HG02840 (cell line): ENCODE measurements around the gene HOXA6.

Experiments used
- ATAC-seq: cut with Tn5 transposase; IDR thresholded peaks from one replicate; pipeline ENCODE4 v1.9.1; 2021; ENCODE audit warnings: mild to moderate bottlenecking, moderate library complexity, moderate number of reproducible peaks; ENCODE audit not compliant: unreplicated experiment, low FRiP score

Gene HOXA6

DNA sequence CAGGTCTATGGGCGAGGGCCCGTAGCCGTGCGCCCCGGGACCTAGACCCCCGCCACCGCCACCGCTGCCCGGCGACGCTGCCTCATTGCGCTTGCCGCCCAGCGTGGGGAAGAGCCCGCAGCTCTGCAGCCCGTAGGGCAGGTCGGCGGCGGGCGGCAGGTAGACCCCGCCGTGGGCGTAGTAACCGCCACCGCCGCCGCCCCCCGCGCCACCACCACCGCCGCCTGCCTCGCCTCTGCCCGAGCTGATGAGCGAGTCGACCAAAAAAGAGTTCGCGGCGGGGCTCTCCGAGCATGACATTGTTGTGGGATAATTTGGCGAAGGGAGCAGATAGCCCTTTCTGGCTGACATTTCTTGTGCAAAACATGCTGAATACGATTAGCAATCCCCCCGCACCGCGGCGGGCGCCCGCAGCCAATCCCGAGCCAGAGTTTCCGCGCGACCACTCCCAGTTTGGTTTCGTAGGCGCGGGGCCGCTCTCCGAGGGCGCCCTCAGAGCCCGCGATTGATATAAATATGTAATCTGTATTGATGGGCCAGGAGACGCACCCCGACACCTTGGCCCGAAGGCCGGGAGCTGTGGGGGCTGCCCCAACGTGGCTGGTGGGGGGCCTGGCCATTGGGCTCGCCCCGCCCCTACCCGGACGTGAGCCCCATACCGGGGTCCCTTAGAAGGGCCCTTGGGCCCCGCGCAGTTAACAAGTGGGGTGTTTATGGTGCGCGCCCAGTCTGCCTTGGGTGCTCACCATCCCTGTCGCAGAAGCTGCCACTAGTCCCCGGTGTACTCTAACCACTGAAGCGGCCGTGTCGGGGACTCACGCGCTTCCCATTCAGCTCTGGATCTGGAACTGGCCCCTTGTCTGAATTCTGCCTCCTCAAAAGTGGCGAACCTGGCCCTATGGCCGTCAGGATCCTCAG is 26.6 kb upstream of the HOXA6 start, which contains the start of gene HOXA10:
Gene HOXA10 (minus strand): TSS at position 365 of the 918 bp plus-strand sequence. CDS start 14 bp downstream, at position 351.
- ATAC-seq, result no peak

DNA sequence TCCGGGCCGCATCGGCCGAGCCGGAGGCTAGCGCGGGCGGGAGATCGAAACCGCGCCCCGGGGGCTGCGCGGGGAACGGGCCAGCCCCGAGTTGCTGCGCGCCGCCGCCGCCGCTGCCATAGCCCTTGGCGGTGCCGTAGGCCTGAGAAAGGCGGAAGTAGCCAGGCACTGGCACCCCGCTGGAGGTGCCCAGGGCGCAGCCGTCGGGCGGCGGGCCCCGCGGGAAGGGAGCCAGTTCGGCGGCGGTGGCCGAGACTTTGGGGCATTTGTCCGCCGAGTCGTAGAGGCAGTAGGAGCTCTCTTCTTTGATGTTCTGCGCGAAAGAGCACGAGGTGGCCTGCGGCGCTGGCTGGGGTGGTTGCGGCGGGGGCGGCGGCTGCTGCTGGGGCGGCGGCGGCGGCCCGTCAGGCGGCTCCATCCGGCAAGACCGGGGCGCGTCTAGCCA is 26.0 kb upstream of the HOXA6 start:
- ATAC-seq, result no peak

- no peak for ATAC-seq
These were observed 25.4 kb upstream of the HOXA6 start for GRCh38 chr7:27172823-27173510.

DNA sequence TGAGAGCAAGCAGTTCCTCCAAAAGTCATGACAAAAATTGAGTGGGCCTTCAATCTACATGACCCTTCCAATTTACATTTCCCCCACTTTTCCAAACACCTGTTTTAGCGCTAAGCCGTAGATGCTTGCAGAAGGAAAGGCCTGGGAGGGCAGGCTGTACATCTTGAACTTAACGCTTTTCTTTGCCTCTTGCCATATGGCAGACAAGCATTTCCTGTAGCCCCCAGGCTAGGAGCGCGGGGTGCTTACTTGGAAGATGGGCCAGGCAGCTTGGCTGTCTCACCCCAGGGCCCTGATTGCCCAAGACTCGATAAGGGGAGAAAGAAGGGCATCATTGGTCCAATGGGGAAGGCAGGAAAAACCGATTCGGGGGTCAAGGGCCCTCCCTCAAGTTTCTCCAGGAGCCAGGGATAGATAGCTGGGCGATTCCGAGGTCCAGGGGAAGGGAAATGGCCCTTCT is 24.8 kb upstream of the HOXA6 start:
- ATAC-seq, result no peak

DNA sequence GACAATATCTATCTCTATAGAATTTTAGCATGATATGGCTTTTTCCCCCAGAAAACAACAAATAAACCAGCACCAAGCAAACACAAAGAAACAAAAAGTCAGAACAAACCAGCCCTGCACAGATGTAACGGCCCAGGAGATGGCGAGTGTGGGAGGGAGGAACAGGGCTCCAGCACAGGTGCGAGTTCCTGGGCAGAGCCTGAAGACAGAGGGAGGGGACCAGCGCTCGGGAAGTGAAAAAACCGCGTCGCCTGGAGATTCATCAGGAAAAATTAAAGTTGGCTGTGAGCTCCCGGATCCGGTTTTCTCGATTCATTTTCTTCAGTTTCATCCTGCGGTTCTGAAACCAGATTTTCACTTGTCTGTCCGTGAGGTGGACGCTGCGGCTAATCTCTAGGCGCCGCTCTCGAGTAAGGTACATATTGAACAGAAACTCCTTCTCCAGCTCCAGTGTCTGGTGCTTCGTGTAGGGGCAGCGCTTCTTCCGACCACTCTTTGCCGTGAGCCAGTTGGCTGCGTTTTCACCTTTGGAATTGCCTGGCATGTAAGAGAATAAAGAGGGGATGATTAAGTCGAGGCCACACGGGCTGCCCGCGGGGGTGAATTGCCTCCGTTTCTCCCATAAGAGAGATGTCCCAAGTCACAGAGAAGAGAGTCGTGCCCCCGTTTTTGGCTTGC is 24.2 kb upstream of the HOXA6 start:
- no peak for ATAC-seq

GRCh38 chr7:27171325-27171636 is 23.7 kb upstream of the HOXA6 start:
- no peak for ATAC-seq

DNA sequence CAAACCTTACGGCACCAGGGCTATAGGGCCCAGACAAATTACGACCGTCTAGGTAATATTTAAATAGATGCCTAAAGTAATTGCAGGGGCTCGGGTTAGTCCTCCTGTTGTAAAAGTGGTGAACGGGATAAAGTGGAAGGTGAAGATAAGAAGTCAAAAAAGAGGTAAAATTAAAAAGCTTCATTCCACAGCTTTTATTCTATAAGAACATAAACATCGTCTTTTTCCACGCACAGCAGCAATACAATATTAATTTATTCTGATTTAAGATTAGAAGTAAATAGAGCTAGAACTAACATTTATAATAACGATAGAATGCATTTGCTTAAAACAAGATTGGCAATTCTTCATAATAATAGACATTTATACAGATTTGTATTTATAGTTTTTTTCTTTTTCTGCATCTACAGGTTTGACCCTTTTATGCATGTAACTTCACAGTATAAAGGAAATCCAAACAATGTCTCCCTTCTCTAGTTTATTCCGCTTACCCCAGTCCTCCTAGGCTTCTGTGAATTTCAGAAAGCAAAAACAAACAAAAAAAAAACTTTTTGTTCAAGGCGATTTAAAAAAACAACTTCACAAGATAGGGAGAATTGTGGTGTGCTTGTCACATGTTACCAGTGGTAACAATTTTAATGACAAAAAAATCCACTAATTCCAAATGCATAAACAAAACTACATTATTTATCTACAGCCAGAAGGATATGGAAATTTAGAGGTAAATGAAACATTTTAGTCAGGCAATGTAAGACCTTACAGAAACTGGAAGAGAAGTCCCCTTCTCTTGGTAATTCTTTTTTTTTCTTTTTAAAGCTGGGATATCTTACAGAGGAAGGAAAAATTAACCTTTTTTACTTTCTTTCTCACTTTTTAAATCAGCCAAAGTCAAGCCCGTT is 23.1 kb upstream of the HOXA6 start:
- no peak for ATAC-seq

- no peak for ATAC-seq
These were observed 22.3 kb upstream of the HOXA6 start for GRCh38 chr7:27169658-27170425.

GRCh38 chr7:27168265-27168947 is 20.8 kb upstream of the HOXA6 start:
- no peak for ATAC-seq

- ATAC-seq, result no peak
These were observed 20.3 kb upstream of the HOXA6 start for GRCh38 chr7:27167916-27168264.

- no peak for ATAC-seq
These were observed 19.2 kb upstream of the HOXA6 start for GRCh38 chr7:27166531-27167505.

DNA sequence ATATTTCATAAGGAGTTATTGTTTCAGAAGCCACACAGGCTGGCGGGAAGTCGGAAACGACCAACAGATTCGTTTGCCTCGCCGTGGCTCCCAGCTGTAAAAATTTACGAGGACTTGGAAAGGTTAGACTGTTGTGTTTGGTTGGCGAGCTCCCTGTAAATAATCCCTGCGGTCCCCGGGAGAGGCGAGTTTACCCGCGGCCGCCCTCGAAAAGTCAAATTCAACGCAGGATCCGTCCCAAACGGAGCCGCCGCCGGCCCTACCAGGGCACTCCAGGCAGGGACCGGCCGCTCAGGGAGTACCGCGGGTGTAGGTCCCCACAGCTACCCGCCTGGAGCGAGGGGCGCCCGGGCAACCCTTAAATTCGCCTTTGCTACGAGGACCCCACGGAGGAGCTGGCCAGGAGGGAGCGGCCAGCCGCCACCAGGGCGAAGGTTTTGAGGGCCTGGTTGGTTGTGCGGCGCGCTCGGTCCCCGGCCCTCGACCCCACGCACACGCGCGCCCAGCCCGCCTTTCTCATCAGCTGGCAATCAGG is 18.5 kb upstream of the HOXA6 start:
- no peak for ATAC-seq

- ATAC-seq, result no peak
These were observed 17.8 kb upstream of the HOXA6 start, which contains the start of gene HOXA9 for GRCh38 chr7:27165089-27165995. TSS of gene HOXA9 (minus strand) at chr7:27165537. CDS start at chr7:27165457, 80 bp downstream.

DNA sequence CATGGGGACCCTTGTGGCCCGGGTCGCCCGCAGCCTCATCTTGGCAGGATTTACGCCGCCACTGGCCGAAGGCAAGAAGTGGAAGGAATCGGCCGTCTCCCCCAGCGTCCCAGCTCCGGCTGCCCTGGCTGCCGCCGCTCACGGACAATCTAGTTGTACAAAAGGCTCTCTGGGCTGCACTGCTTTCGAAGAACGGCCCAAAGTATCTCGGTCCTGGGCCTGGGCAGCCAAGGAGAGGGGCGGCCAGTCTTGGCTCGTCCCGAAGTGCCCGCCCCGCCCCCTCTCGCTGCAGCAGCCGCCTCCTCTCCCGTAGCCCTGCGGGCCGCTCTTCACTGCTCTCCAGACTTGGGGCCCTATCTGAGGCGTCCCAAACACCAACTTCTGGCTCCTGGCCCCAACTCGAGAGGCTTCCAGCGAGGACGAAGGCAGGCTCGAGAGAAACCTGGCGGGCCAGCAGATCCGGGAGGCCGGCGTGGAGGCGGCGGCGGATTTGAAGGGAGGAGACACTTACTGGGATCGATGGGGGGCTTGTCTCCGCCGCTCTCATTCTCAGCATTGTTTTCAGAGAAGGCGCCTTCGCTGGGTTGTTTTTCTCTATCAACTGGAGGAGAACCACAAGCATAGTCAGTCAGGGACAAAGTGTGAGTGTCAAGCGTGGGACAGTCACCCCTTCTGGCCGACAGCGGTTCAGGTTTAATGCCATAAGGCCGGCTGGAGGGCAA is 17.0 kb upstream of the HOXA6 start:
- no peak for ATAC-seq

DNA sequence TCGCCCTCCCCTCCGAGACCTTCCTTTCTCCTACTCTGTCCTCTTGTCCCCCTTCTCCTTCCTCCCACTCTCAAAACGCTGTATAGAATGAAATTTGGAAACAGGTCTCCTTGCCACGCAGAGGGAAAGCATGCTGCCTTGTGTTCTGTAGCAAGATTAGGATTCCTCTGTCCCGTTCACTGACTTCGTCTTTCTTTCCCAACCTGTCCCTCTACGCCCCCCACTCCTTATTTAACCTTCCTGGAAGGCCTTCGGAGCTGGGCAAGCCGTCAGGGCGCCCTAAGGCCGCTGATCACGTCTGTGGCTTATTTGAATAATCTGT is 16.4 kb upstream of the HOXA6 start:
- no peak for ATAC-seq
